ENCODE data around the gene WHAMM. TPM values are rescaled to one million over a fixed set of nuclear protein-coding genes. Genes with fewer than 3 reads are reported as not detected.
A peak's percentile ranks its signal among the peaks of the same experiment; 100 is the strongest.

Gene WHAMM
- total and polyA plus RNA-seq, 12 donors = 3.7 to 10.0 (median 6.9) TPM

DNA sequence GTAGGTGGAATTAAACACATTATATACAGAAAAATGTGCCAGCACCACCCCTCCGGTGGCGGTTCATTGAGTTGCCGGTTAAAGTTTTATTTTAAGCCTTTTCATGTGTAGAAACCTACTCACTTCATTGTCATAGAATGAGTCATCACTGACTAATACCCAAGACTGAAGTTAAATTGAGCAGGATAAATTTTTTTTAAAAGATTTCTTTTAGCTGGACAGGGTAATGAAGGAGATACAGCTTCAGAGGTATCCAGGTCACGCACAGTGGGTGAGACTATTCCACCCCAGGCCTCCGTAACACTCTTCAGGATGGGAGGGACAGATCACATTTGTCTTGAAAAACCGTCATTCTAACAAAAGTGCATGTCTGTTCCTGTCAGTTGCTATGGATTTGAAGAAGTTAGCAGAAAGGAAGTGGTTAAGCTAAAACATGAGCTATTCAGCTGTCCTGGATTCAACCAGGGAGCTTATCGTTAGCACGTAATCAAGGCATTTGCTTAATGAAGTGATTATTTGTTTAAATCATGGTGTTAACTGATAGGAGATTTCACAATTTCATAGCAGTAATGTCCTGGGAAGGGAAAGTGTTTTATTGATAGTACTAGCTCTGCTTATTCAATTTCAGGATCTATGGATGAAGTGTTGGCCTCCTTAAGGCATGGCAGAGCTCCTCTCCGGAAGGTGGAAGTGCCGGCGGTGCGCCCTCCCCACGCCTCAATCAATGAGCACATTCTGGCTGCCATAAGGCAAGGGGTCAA lies 23.4 kb downstream of the WHAMM start:
- peaks cover 0 to 80% of the 10 kb centered on the region in 2 donors for H3K36me3 ChIP-seq (replicated peaks in 1 of 2)

DNA sequence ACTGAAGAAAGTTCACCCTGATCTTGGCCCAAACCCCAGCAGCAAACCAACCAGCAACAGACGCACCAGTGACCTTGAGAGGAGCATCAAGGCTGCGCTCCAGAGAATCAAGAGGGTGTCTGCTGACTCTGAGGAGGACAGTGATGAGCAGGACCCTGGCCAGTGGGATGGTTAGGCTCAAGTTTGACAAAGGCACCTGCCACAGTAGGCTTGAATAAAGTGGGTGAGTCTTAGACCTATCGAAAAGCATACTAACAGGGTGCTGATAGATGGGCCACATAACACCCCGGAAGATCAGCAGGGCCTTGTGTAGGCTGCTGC lies 23.9 kb downstream of the WHAMM start:
- peak in 2 of 7 donors; percentile 30 to 43 for DNase-seq
- Histone ChIP-seq H3K4me1 (replicated peaks in 1 of 2) (peaks cover 7 to 12% of the 10 kb centered on the region in 2 donors), H3K36me3 (replicated peaks in 1 of 2) (peaks cover 0 to 80% of the 10 kb centered on the region in 2 donors), H3K27me3 (no peaks in the 10 kb centered on the region), H3K27ac (peak overlapping the region in 3 of 5 donors; percentile 6 to 52 (median 42)), H3K4me3 (no peak overlapping the region), H3K9me3 (replicated peaks in 1 of 3) (no peaks in the 10 kb centered on the region)
- intact Hi-C loops (cut with DNase I) = no loop called here
- TF ChIP-seq POLR2A (IDR thresholded peaks at IDR 0.05) = no peak
- TF ChIP-seq, protein P1, sequence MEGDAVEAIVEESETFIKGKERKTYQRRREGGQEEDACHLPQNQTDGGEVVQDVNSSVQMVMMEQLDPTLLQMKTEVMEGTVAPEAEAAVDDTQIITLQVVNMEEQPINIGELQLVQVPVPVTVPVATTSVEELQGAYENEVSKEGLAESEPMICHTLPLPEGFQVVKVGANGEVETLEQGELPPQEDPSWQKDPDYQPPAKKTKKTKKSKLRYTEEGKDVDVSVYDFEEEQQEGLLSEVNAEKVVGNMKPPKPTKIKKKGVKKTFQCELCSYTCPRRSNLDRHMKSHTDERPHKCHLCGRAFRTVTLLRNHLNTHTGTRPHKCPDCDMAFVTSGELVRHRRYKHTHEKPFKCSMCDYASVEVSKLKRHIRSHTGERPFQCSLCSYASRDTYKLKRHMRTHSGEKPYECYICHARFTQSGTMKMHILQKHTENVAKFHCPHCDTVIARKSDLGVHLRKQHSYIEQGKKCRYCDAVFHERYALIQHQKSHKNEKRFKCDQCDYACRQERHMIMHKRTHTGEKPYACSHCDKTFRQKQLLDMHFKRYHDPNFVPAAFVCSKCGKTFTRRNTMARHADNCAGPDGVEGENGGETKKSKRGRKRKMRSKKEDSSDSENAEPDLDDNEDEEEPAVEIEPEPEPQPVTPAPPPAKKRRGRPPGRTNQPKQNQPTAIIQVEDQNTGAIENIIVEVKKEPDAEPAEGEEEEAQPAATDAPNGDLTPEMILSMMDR (IDR thresholded peaks at IDR 0.05) = no peak
- WGBS, 4 donors = 60 to 81% (median 76%) methylated on average over 4 of the region's 4 CpGs

More for the DNA sequence above, 23.4 kb downstream of the WHAMM start:
- H3K4me3 ChIP-seq = no peak overlapping the region
- peak overlapping the region in 4 of 5 donors; percentile 34 to 52 (median 40) for H3K27ac ChIP-seq
- intact Hi-C loops (cut with DNase I) = no loop called here
- H3K4me1 ChIP-seq (replicated peaks in 1 of 2) = peaks cover 7 to 12% of the 10 kb centered on the region in 2 donors
- H3K27me3 ChIP-seq = no peaks in the 10 kb centered on the region
- DNase-seq = peak in 1 of 7 donors; percentile 32
- WGBS, 4 donors = 50 to 58% (median 53%) methylated on average over 13 of the region's 13 CpGs
- no peak for TF ChIP-seq POLR2A (IDR thresholded peaks at IDR 0.05)
- TF ChIP-seq, protein P1 (IDR thresholded peaks at IDR 0.05) = peak in 2 of 6 experiments; percentile 13 to 20
- no peaks in the 10 kb centered on the region for H3K9me3 ChIP-seq (replicated peaks in 1 of 3)

DNA sequence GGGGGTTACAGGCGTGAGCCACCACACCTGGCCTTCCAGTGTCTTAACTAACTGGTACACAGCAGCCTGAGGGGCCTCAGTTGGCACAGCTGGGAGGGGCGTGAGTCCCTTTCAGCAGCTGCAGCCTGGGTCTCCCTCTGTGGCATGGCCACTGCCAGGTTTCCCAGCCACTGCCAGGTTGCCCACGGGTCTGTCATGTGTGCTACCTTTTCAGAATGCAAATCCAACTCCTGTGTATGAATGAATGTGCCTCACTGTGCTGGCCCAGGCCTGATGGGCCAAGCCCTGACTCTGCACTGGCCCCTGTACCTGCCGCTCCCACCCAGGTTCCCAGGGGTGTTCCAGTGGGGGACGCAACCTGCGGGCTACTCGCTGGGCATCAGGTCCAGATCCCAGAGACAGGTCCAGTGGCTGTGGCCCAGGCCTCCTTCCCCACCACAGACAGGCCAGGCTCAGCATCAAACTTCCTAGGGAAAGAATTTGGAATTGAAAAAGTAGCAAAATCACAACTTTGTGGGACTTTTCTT lies 26.0 kb downstream of the WHAMM start:
- peaks cover 0 to 67% of the 10 kb centered on the region in 2 donors for H3K36me3 ChIP-seq (replicated peaks in 1 of 2)
- peaks cover 7 to 12% of the 10 kb centered on the region in 2 donors for H3K4me1 ChIP-seq (replicated peaks in 1 of 2)
- TF ChIP-seq, protein P1 (IDR thresholded peaks at IDR 0.05) = no peak
- no peak for TF ChIP-seq POLR2A (IDR thresholded peaks at IDR 0.05)
- H3K27me3 ChIP-seq = no peaks in the 10 kb centered on the region
- no peak overlapping the region for H3K4me3 ChIP-seq
- no peaks in the 10 kb centered on the region for H3K9me3 ChIP-seq (replicated peaks in 1 of 3)
- no peak for DNase-seq
- WGBS, 4 donors = 95 to 100% (median 98%) methylated on average over 5 to 7 of the region's 7 CpGs
- no peak overlapping the region for H3K27ac ChIP-seq
- intact Hi-C loops (cut with DNase I) = no loop called here

DNA sequence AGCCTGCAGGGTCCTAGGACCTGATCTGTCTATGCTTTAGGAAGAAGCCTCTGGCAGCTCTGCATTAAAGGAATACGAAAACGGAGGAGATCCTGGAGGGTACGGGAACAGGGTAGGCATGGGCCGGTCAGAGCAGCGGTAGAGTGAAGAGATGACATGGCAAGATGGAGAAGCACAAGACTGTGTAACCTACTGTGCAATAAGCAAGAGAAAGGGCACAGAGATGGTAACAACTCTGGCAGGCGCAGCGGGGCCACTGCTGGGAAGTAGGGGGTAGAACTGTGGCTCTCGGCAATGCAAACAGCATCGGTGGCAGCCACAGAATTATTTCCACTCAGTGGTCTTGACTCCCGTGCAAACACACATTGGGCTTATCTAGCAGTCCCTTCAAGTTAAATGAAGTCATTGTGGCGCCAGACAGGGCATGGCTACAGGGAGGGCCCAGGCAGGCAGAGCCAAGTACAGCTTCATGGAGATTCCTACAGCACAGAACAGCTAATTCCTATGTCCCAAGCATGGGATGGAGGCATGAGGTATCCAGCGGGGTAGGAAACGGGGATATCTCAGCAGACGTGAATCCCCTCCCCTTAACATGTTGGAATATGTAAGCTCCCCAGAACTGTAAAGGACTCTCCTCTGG lies 28.8 kb downstream of the WHAMM start:
- no peak for DNase-seq
- H3K27me3 ChIP-seq = no peaks in the 10 kb centered on the region
- H3K9me3 ChIP-seq (replicated peaks in 1 of 3) = no peaks in the 10 kb centered on the region
- peaks cover 0 to 53% of the 10 kb centered on the region in 2 donors for H3K36me3 ChIP-seq (replicated peaks in 1 of 2)
- no peak overlapping the region for H3K27ac ChIP-seq
- intact Hi-C loops (cut with DNase I) = no loop called here
- no peak overlapping the region for H3K4me3 ChIP-seq
- no peak for TF ChIP-seq POLR2A (IDR thresholded peaks at IDR 0.05)
- TF ChIP-seq, protein P1 (IDR thresholded peaks at IDR 0.05) = no peak
- 95 to 97% (median 96%) methylated on average over 13 to 14 of the region's 14 CpGs for WGBS, 4 donors
- H3K4me1 ChIP-seq (replicated peaks in 1 of 2) = peaks cover 1 to 2% of the 10 kb centered on the region in 2 donors

All from adrenal gland (tissue), 12 donors.